HepG2 (cell line): Measurements from ENCODE around the gene YBX2. TPM values are rescaled to one million over a fixed set of nuclear protein-coding genes. Genes with fewer than 3 reads are reported as not detected.
A peak's percentile ranks its signal among the peaks of the same experiment; 100 is the strongest.

ENCODE experiments used
- CSRNP1 ChIP-seq: sonication (generic); formaldehyde crosslinking; IDR thresholded peaks from 2 replicates; pipeline ENCODE4 v1.8.1; 2023; ENCODE audit warnings: mild to moderate bottlenecking, missing genetic modification reagents
- GLMP ChIP-seq: sonication (generic); formaldehyde crosslinking; IDR thresholded peaks from 2 replicates; pipeline ENCODE4 v1.9.0; 2021; ENCODE audit warnings: missing genetic modification reagents, mild to moderate bottlenecking, borderline replicate concordance
- GMEB1 ChIP-seq: sonication (generic); formaldehyde crosslinking; IDR thresholded peaks from 2 replicates; pipeline ENCODE4 v1.5.1; 2020; ENCODE audit warnings: missing genetic modification reagents, mild to moderate bottlenecking, borderline replicate concordance
- HHEX ChIP-seq: IDR thresholded peaks from 2 replicates; pipeline ENCODE4 v1.6.1; 2016; ENCODE audit warnings: control low read depth
- IKZF1 ChIP-seq: fragments of 450-650 bp; IDR thresholded peaks from 2 replicates; pipeline ENCODE4 v1.7.1; 2016
- KAT7 ChIP-seq: IDR thresholded peaks from 2 replicates; pipeline ENCODE4 v1.6.1; 2018; ENCODE audit warnings: borderline replicate concordance, missing compliant biosample characterization
- KDM3A ChIP-seq: IDR thresholded peaks from 2 replicates; pipeline ENCODE4 v1.6.1; 2018; ENCODE audit warnings: low read depth, missing compliant biosample characterization
- MEF2D ChIP-seq: sonication (generic); formaldehyde crosslinking; IDR thresholded peaks from 2 replicates; pipeline ENCODE4 v1.5.1; 2020; ENCODE audit warnings: mild to moderate bottlenecking, missing genetic modification reagents
- POGK ChIP-seq: sonication (generic); formaldehyde crosslinking; conservative IDR thresholded peaks from 2 replicates; pipeline ENCODE4 v1.8.0; 2022; ENCODE audit warnings: mild to moderate bottlenecking, moderate library complexity, missing genetic modification reagents
- TRAFD1 ChIP-seq: sonication (generic); formaldehyde crosslinking; IDR thresholded peaks from 2 replicates; pipeline ENCODE4 v1.5.1; 2020; ENCODE audit warnings: missing genetic modification reagents, mild to moderate bottlenecking, borderline replicate concordance
- XRCC5 ChIP-seq: fragments of 200-400 bp; formaldehyde crosslinking; optimal IDR thresholded peaks from 2 replicates; pipeline ENCODE3; 2017; ENCODE audit warnings: mild to moderate bottlenecking, low read length
- ZNF17 ChIP-seq: sonication (generic); formaldehyde crosslinking; IDR thresholded peaks from 2 replicates; pipeline ENCODE4 v1.5.0; 2020; ENCODE audit warnings: mild to moderate bottlenecking, missing genetic modification reagents
- ZNF543 ChIP-seq: sonication (generic); formaldehyde crosslinking; IDR thresholded peaks from 2 replicates; pipeline ENCODE4 v1.4.0; 2020; ENCODE audit warnings: mild to moderate bottlenecking, missing genetic modification reagents
- ZNF550 ChIP-seq: sonication (generic); formaldehyde crosslinking; IDR thresholded peaks from 2 replicates; pipeline ENCODE4 v1.4.0; 2020; ENCODE audit warnings: mild to moderate bottlenecking, missing genetic modification reagents, borderline replicate concordance
- polyA plus RNA-seq, 8 experiments: library from polyadenylated mRNA; depleted of rRNA in 3 of 8; stranded (reverse) in 7 of 8; unstranded in 1 of 8; fragments of >200 nt; fragmentation: Illumina TruSeq in 4 of 8; extraction: Trizol in 4 of 8; gene quantifications; 2 replicates each; pipeline versions ENCODE4 v1.2.1 to v1.2.3, GENCODE V29; 2011 to 2016; ENCODE audit warnings: low read depth in 4 of 8, missing spikeins in 1 of 8, mixed read lengths in 1 of 8; ENCODE audit not compliant: insufficient read depth in 1 of 8
- total RNA-seq, 5 experiments: library from RNA; depleted of rRNA; stranded (reverse); fragments of >200 nt; fragmentation: Illumina TruSeq; extraction: Trizol; gene quantifications; 2 replicates each; pipeline ENCODE4 v1.2.3, GENCODE V29; 2016; ENCODE audit warnings: low read depth in 1 of 5
- TF ChIP-seq, protein P1 (sequence below): sonication (generic); formaldehyde crosslinking; IDR thresholded peaks from 2 replicates; pipeline ENCODE4 v1.4.0; 2020; ENCODE audit warnings: missing genetic modification reagents
- TF ChIP-seq, protein P2 (sequence below): sonication (generic); formaldehyde crosslinking; conservative IDR thresholded peaks from 2 replicates; pipeline ENCODE4 v1.8.0; 2022; ENCODE audit warnings: missing genetic modification reagents

Gene YBX2
- total and polyA plus RNA-seq, 2 of the 13 experiments (the other 11 are each of a cell fraction or from before 2014, with no cell fraction given): 0.12 to 0.22 TPM

- TF ChIP-seq GMEB1 (CRISPR knock-in tag) (peak; percentile 34), KDM3A (CRISPR knock-in tag) (peak; percentile 74; the same call in 1 of the 2 replicates), IKZF1 (no peak), ZNF543 (no peak), MEF2D (0 out of 2 replicates have a peak, but pooled peaks have one; percentile 9), ZNF17 (no peak), XRCC5 (peak; percentile 48), HHEX (CRISPR knock-in tag) (no peak), CSRNP1 (CRISPR knock-in tag) (peak; percentile 10; the same call in 1 of the 2 replicates), TRAFD1 (CRISPR knock-in tag) (no peak), GLMP (CRISPR knock-in tag) (no peak), POGK (CRISPR knock-in tag) (peak; percentile 88), ZNF550 (CRISPR knock-in tag) (no peak), KAT7 (CRISPR knock-in tag) (no peak)
- TF ChIP-seq, protein P1, sequence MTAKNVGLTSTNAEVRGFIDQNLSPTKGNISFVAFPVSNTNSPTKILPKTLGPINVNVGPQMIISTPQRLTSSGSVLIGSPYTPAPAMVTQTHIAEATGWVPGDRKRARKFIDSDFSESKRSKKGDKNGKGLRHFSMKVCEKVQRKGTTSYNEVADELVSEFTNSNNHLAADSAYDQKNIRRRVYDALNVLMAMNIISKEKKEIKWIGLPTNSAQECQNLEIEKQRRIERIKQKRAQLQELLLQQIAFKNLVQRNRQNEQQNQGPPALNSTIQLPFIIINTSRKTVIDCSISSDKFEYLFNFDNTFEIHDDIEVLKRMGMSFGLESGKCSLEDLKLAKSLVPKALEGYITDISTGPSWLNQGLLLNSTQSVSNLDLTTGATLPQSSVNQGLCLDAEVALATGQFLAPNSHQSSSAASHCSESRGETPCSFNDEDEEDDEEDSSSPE (CRISPR knock-in tag): no peak
- TF ChIP-seq, protein P2, sequence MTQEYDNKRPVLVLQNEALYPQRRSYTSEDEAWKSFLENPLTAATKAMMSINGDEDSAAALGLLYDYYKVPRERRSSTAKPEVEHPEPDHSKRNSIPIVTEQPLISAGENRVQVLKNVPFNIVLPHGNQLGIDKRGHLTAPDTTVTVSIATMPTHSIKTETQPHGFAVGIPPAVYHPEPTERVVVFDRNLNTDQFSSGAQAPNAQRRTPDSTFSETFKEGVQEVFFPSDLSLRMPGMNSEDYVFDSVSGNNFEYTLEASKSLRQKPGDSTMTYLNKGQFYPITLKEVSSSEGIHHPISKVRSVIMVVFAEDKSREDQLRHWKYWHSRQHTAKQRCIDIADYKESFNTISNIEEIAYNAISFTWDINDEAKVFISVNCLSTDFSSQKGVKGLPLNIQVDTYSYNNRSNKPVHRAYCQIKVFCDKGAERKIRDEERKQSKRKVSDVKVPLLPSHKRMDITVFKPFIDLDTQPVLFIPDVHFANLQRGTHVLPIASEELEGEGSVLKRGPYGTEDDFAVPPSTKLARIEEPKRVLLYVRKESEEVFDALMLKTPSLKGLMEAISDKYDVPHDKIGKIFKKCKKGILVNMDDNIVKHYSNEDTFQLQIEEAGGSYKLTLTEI (CRISPR knock-in tag): no peak
Observed at GRCh38 chr17:7241783-7242716, 52.4 kb downstream of the YBX2 start, which contains the start of gene GABARAP (continued).
